ENCODE data around the gene CLCN1.

DNA sequence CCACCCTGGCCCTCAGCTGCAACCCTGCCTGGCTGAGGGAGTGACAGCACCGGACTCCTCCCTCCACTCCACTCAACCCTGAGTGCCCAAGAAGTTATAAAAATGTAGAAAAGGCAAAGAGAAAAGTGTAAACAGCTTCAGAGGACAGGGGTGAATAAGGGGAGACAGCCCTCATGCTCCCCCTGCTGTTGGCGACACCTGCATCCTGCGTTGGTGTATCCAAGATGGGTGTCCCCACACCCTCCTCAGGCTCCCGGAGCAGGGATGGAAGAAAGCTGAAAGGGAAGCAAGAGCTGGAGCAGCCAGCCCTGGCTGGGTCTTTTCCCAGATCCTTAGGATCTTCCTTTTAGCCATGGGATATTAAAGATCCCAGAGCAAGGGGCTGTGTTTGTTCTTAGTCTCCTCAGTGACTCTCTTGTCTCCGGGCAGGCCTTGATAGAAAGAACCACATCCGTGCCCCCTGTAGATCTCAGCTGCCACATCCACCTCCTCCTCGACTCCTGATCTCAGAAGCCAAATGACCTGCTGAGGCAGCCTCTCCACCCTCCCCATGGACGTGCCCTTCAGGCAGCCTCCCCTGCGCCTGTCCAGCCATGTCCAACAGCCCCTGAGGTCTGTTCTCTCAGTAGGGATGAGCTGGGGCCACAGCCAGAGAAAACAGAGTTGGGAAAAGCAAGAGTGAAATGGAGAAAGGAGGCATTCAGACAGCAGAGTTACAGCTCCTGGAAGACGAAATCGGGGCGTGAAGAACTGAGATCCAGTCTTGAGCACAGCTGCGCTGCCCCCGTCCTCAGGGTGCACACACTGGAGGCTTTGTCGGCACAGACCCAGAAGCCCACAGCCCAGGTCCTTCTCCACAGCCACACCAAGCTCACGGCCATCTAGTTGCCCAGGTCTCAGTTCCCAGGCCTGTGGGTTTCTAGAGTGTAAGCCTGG is 39.8 kb downstream of the CLCN1 start:
- TF ChIP-seq, protein P1, sequence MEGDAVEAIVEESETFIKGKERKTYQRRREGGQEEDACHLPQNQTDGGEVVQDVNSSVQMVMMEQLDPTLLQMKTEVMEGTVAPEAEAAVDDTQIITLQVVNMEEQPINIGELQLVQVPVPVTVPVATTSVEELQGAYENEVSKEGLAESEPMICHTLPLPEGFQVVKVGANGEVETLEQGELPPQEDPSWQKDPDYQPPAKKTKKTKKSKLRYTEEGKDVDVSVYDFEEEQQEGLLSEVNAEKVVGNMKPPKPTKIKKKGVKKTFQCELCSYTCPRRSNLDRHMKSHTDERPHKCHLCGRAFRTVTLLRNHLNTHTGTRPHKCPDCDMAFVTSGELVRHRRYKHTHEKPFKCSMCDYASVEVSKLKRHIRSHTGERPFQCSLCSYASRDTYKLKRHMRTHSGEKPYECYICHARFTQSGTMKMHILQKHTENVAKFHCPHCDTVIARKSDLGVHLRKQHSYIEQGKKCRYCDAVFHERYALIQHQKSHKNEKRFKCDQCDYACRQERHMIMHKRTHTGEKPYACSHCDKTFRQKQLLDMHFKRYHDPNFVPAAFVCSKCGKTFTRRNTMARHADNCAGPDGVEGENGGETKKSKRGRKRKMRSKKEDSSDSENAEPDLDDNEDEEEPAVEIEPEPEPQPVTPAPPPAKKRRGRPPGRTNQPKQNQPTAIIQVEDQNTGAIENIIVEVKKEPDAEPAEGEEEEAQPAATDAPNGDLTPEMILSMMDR (conservative IDR thresholded peaks at IDR 0.05; ENCODE audit: low read depth, low read length), result no peak
- no peak for TF ChIP-seq EZH2 (IDR thresholded peaks at IDR 0.05; ENCODE audit: borderline replicate concordance, low read depth, low read length, poor library complexity, severe bottlenecking)

Data from A673 (cell line).